Esophagus (tissue), 2 donors: ENCODE measurements around the gene BMPR2. TPM values are rescaled to one million over a fixed set of nuclear protein-coding genes. Genes with fewer than 3 reads are reported as not detected.
"Not testable (repeated sequence)": the region's sequence is repeated elsewhere in the genome, so short reads cannot be mapped to it uniquely, and the experiment has no call there.

Experiments used
- H3K27ac ChIP-seq, 2 donors: one replicate each; pipeline ENCODE4 v1.5.1; 2013; ENCODE audit warnings: low read depth in 2 of 2, mild to moderate bottlenecking in 2 of 2, inconsistent platforms in 1 of 2, low read length in 1 of 2, moderate library complexity in 1 of 2
- H3K27me3 ChIP-seq, 2 donors: one replicate each; pipeline ENCODE4 v1.6.1; 2013; ENCODE audit warnings: low read length in 2 of 2, control low read depth in 1 of 2, mild to moderate bottlenecking in 1 of 2; ENCODE audit not compliant: insufficient read depth in 2 of 2, control insufficient read depth in 1 of 2
- H3K36me3 ChIP-seq, 2 donors: one replicate each; pipeline ENCODE4 v1.6.1; 2013; ENCODE audit warnings: low read length in 1 of 2; ENCODE audit not compliant: control insufficient read depth in 2 of 2, insufficient read depth in 2 of 2
- H3K4me1 ChIP-seq, 2 donors: one replicate each; pipeline ENCODE4 v1.6.1; 2013; ENCODE audit warnings: low read length in 1 of 2; ENCODE audit not compliant: control insufficient read depth in 2 of 2, insufficient read depth in 2 of 2
- H3K4me3 ChIP-seq, 2 donors: one replicate each; pipeline ENCODE4 v1.5.1; 2013; ENCODE audit warnings: low read length in 2 of 2, mild to moderate bottlenecking in 2 of 2, low read depth in 1 of 2, moderate library complexity in 1 of 2
- H3K9me3 ChIP-seq, 2 donors: one replicate each; pipeline ENCODE4 v1.6.1; 2013; ENCODE audit warnings: mild to moderate bottlenecking in 2 of 2, low read depth in 1 of 2, low read length in 1 of 2, moderate library complexity in 1 of 2; ENCODE audit not compliant: control insufficient read depth in 2 of 2, insufficient read depth in 1 of 2
- WGBS, 2 donors: extraction: QIAGEN DNeasy Blood & Tissue Kit; methylation state at CpG; one replicate each; pipeline ENCODE4 v1.1.7; 2013; 5-methylcytosine and 5-hydroxymethylcytosine counted together
- polyA plus RNA-seq, 2 donors: library from polyadenylated mRNA; stranded (reverse); fragments of 200-250 nt; gene quantifications; one replicate each; pipeline ENCODE4 v1.2.3, GENCODE V29; 2013
- donor health status: healthy with polysubstance abuse.
- donor health status: Bipolar disorder and iron deficiency.

BMPR2 gene
- polyA plus RNA-seq, 2 donors: 4.7 to 5.2 TPM

- H3K27me3 ChIP-seq: no peaks in the 10 kb centered on the region
- 71 to 82% methylated on average over 1 of the region's 1 CpG for WGBS, 2 donors
- no peak overlapping the region for H3K4me3 ChIP-seq
- H3K9me3 ChIP-seq: no peaks in the 10 kb centered on the region
- H3K36me3 ChIP-seq: no peaks in the 10 kb centered on the region
- H3K4me1 ChIP-seq: no peaks in the 10 kb centered on the region
- H3K27ac ChIP-seq: no peak overlapping the region
Measured at GRCh38 chr2:202564226-202564625, 188.1 kb downstream of the BMPR2 start.

GRCh38 chr2:202566286-202566685, 190.2 kb downstream of the BMPR2 start:
- 39 to 49% methylated on average over 2 of the region's 2 CpGs for WGBS, 2 donors
- Histone ChIP-seq H3K9me3 (no peaks in the 10 kb centered on the region), H3K36me3 (no peaks in the 10 kb centered on the region), H3K4me1 (no peaks in the 10 kb centered on the region), H3K27me3 (no peaks in the 10 kb centered on the region), H3K4me3 (no peak overlapping the region), H3K27ac (no peak overlapping the region)

- 74 to 76% methylated on average over 2 of the region's 2 CpGs for WGBS, 2 donors
- Histone ChIP-seq H3K27me3 (no peaks in the 10 kb centered on the region), H3K4me3 (no peak overlapping the region), H3K36me3 (no peaks in the 10 kb centered on the region), H3K27ac (no peak overlapping the region), H3K9me3 (no peaks in the 10 kb centered on the region), H3K4me1 (no peaks in the 10 kb centered on the region)
Measured at GRCh38 chr2:202574541-202574940, 198.4 kb downstream of the BMPR2 start.

- 98% methylated on average over 5 of the region's 5 CpGs for WGBS, 2 donors
- not testable (repeated sequence) for H3K4me1 ChIP-seq, H3K36me3 ChIP-seq, H3K27me3 ChIP-seq, H3K9me3 ChIP-seq, H3K27ac ChIP-seq, H3K4me3 ChIP-seq
Measured at GRCh38 chr2:202575194-202575593, 199.1 kb downstream of the BMPR2 start.

- H3K4me1 ChIP-seq: no peaks in the 10 kb centered on the region
- no peak overlapping the region for H3K27ac ChIP-seq
- no peaks in the 10 kb centered on the region for H3K27me3 ChIP-seq
- no peaks in the 10 kb centered on the region for H3K9me3 ChIP-seq
- WGBS, 2 donors: 66 to 68% methylated on average over 9 of the region's 10 CpGs
- no peaks in the 10 kb centered on the region for H3K36me3 ChIP-seq
- no peak overlapping the region for H3K4me3 ChIP-seq
Measured at GRCh38 chr2:202577250-202578183, 201.4 kb downstream of the BMPR2 start.

- 88 to 91% methylated on average over 7 of the region's 7 CpGs for WGBS, 2 donors
- not testable (repeated sequence) for H3K27me3 ChIP-seq, H3K36me3 ChIP-seq, H3K4me1 ChIP-seq, H3K9me3 ChIP-seq, H3K4me3 ChIP-seq, H3K27ac ChIP-seq
Measured at GRCh38 chr2:202582846-202583245, 206.7 kb downstream of the BMPR2 start.

- Histone ChIP-seq H3K4me3 (no peak overlapping the region), H3K9me3 (no peaks in the 10 kb centered on the region), H3K4me1 (peaks cover 0 to under 1% of the 10 kb centered on the region in 2 donors), H3K36me3 (no peaks in the 10 kb centered on the region), H3K27me3 (no peaks in the 10 kb centered on the region), H3K27ac (no peak overlapping the region)
- 80 to 96% methylated on average over 2 of the region's 2 CpGs for WGBS, 2 donors
Measured at GRCh38 chr2:202583709-202584219, 207.6 kb downstream of the BMPR2 start.

GRCh38 chr2:202588647-202589581, 212.8 kb downstream of the BMPR2 start:
- 31 to 33% methylated on average over 17 of the region's 17 CpGs for WGBS, 2 donors
- no peaks in the 10 kb centered on the region for H3K9me3 ChIP-seq
- no peaks in the 10 kb centered on the region for H3K27me3 ChIP-seq
- H3K27ac ChIP-seq: no peak overlapping the region
- peak overlapping the region in 1 of 2 donors; percentile 6 for H3K4me3 ChIP-seq
- no peaks in the 10 kb centered on the region for H3K36me3 ChIP-seq
- peaks cover 0 to 9% of the 10 kb centered on the region in 2 donors for H3K4me1 ChIP-seq

GRCh38 chr2:202589582-202589949, 213.4 kb downstream of the BMPR2 start:
- Histone ChIP-seq H3K36me3 (no peaks in the 10 kb centered on the region), H3K9me3 (no peaks in the 10 kb centered on the region), H3K27me3 (no peaks in the 10 kb centered on the region), H3K27ac (no peak overlapping the region), H3K4me1 (peaks cover 0 to 9% of the 10 kb centered on the region in 2 donors), H3K4me3 (no peak overlapping the region)
- 94% methylated on average over 4 of the region's 4 CpGs for WGBS, 2 donors
